HEK293 (cell line): ENCODE data around the gene GDE1.

Experiments used
- FEZF1 ChIP-seq: fragments of 450-650 bp; formaldehyde crosslinking; IDR thresholded peaks from 2 replicates; pipeline ENCODE4 v1.5.1; 2016; ENCODE audit warnings: missing biosample characterization, missing genetic modification characterization
- INSM2 ChIP-seq: fragments of 450-650 bp; formaldehyde crosslinking; IDR thresholded peaks from 2 replicates; pipeline ENCODE4 v1.5.1; 2016; ENCODE audit warnings: missing biosample characterization, missing genetic modification characterization
- OSR2 ChIP-seq: fragments of 450-650 bp; formaldehyde crosslinking; IDR thresholded peaks from 2 replicates; pipeline ENCODE4 v1.5.1; 2016; ENCODE audit warnings: missing biosample characterization, missing genetic modification characterization
- PBX3 ChIP-seq: sonication (generic); formaldehyde crosslinking; IDR thresholded peaks from 2 replicates; pipeline ENCODE4 v1.8.1; 2022; ENCODE audit warnings: mild to moderate bottlenecking, moderate library complexity, missing genetic modification reagents
- SP3 ChIP-seq: fragments of 450-650 bp; formaldehyde crosslinking; IDR thresholded peaks from 2 replicates; pipeline ENCODE4 v1.5.1; 2016; ENCODE audit warnings: missing biosample characterization, missing genetic modification characterization
- TSHZ1 ChIP-seq: fragments of 450-650 bp; formaldehyde crosslinking; IDR thresholded peaks from 2 replicates; pipeline ENCODE4 v1.5.1; 2016; ENCODE audit warnings: missing biosample characterization, missing genetic modification characterization, borderline replicate concordance
- ZNF10 ChIP-seq: fragments of 450-650 bp; formaldehyde crosslinking; IDR thresholded peaks from 2 replicates; pipeline ENCODE4 v1.5.1; 2017; ENCODE audit warnings: missing biosample characterization, missing genetic modification characterization
- ZNF112 ChIP-seq: fragments of 450-650 bp; formaldehyde crosslinking; IDR thresholded peaks from 2 replicates; pipeline ENCODE4 v1.5.0; 2017; ENCODE audit warnings: missing biosample characterization, missing genetic modification characterization
- ZNF133 ChIP-seq: fragments of 450-650 bp; formaldehyde crosslinking; IDR thresholded peaks from 2 replicates; pipeline ENCODE4 v1.5.1; 2016; ENCODE audit warnings: missing biosample characterization, missing genetic modification characterization
- ZNF148 ChIP-seq: fragments of 450-650 bp; formaldehyde crosslinking; IDR thresholded peaks from 2 replicates; pipeline ENCODE4 v1.5.0; 2017; ENCODE audit warnings: missing biosample characterization, missing genetic modification characterization, borderline replicate concordance
- ZNF23 ChIP-seq: fragments of 450-650 bp; formaldehyde crosslinking; IDR thresholded peaks from 2 replicates; pipeline ENCODE4 v1.5.1; 2016; ENCODE audit warnings: missing biosample characterization, missing genetic modification characterization, borderline replicate concordance
- ZNF26 ChIP-seq: fragments of 450-650 bp; formaldehyde crosslinking; IDR thresholded peaks from 2 replicates; pipeline ENCODE4 v1.5.1; 2016; ENCODE audit warnings: missing biosample characterization, missing genetic modification characterization
- ZNF292 ChIP-seq: fragments of 450-650 bp; formaldehyde crosslinking; IDR thresholded peaks from 2 replicates; pipeline ENCODE4 v1.5.1; 2016; ENCODE audit warnings: low read depth, missing biosample characterization, missing genetic modification characterization, borderline replicate concordance
- ZNF513 ChIP-seq: fragments of 450-650 bp; IDR thresholded peaks from 2 replicates; pipeline ENCODE4 v1.5.1; 2018; ENCODE audit warnings: missing biosample characterization, missing genetic modification characterization
- ZNF548 ChIP-seq: fragments of 450-650 bp; formaldehyde crosslinking; IDR thresholded peaks from 2 replicates; pipeline ENCODE4 v1.5.1; 2016; ENCODE audit warnings: missing biosample characterization, missing genetic modification characterization
- ZNF585B ChIP-seq: fragments of 450-650 bp; formaldehyde crosslinking; IDR thresholded peaks from 2 replicates; pipeline ENCODE4 v1.5.1; 2016; ENCODE audit warnings: missing biosample characterization, missing genetic modification characterization
- ZNF596 ChIP-seq: fragments of 450-650 bp; IDR thresholded peaks from 2 replicates; pipeline ENCODE4 v1.5.0; 2018; ENCODE audit warnings: missing biosample characterization, mild to moderate bottlenecking, missing genetic modification characterization, moderate library complexity
- ZNF600 ChIP-seq: fragments of 450-650 bp; formaldehyde crosslinking; IDR thresholded peaks from 2 replicates; pipeline ENCODE4 v1.5.1; 2016; ENCODE audit warnings: missing biosample characterization, missing genetic modification characterization
- ZNF623 ChIP-seq: fragments of 450-650 bp; formaldehyde crosslinking; IDR thresholded peaks from 2 replicates; pipeline ENCODE4 v1.5.1; 2016; ENCODE audit warnings: missing biosample characterization, missing genetic modification characterization
- ZNF654 ChIP-seq: fragments of 450-650 bp; formaldehyde crosslinking; IDR thresholded peaks from 2 replicates; pipeline ENCODE4 v1.5.1; 2016; ENCODE audit warnings: low read depth, missing biosample characterization, missing genetic modification characterization
- ZNF658 ChIP-seq: fragments of 450-650 bp; formaldehyde crosslinking; IDR thresholded peaks from 2 replicates; pipeline ENCODE4; 2016; ENCODE audit warnings: missing biosample characterization, missing genetic modification characterization
- ZNF664 ChIP-seq: fragments of 450-650 bp; formaldehyde crosslinking; IDR thresholded peaks from 2 replicates; pipeline ENCODE4 v1.5.1; 2016; ENCODE audit warnings: missing biosample characterization, missing genetic modification characterization
- ZNF837 ChIP-seq: fragments of 450-650 bp; formaldehyde crosslinking; IDR thresholded peaks from 2 replicates; pipeline ENCODE4 v1.5.1; 2016; ENCODE audit warnings: missing biosample characterization, missing genetic modification characterization
- ZSCAN18 ChIP-seq: fragments of 450-650 bp; formaldehyde crosslinking; IDR thresholded peaks from 2 replicates; pipeline ENCODE4 v1.5.1; 2016; ENCODE audit warnings: missing biosample characterization, missing genetic modification characterization
- ZSCAN23 ChIP-seq: fragments of 450-650 bp; formaldehyde crosslinking; IDR thresholded peaks from 2 replicates; pipeline ENCODE4 v1.5.1; 2016; ENCODE audit warnings: missing biosample characterization, missing genetic modification characterization
- ZXDB ChIP-seq: fragments of 450-650 bp; formaldehyde crosslinking; IDR thresholded peaks from 2 replicates; pipeline ENCODE4 v1.5.1; 2016; ENCODE audit warnings: missing biosample characterization, missing genetic modification characterization
- TF ChIP-seq, protein P1 (sequence below): fragments of 450-650 bp; formaldehyde crosslinking; optimal IDR thresholded peaks from 2 replicates; pipeline ENCODE3; 2016; ENCODE audit warnings: missing biosample characterization, mild to moderate bottlenecking, missing genetic modification characterization

GDE1 gene

DNA sequence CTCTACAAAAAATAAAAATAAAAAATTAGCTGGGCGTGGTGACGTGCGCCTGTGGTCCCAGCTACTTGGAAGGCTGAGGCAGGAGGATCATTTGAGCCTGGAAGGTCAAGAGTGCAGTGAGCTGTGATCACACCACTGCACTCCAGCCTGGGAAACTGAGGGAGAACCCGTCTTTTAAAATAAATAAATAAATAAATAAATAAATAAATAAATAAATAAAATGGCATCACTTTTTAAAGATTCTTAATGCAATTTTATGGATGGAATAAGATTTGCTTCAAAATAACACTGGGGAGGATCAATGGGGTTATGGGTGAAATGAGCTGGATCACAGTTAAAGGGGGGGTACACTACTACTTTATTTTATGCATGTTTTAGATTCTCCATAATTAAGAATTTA lies 14.9 kb downstream of the GDE1 start (continued):
- TF ChIP-seq ZNF600 (tag by site-specific recombination) (no peak), ZNF26 (tag by site-specific recombination) (no peak), ZNF654 (tag by site-specific recombination) (peak; percentile 48), ZSCAN18 (tag by site-specific recombination) (no peak), ZNF148 (tag by site-specific recombination) (no peak), PBX3 (no peak), ZNF548 (tag by site-specific recombination) (no peak), ZNF23 (no peak), TSHZ1 (tag by site-specific recombination) (no peak), ZNF837 (no peak), INSM2 (no peak), ZXDB (tag by site-specific recombination) (peak; percentile 66), ZNF623 (peak; percentile 75), SP3 (tag by site-specific recombination) (no peak), ZNF133 (tag by site-specific recombination) (no peak), FEZF1 (tag by site-specific recombination) (no peak), ZNF10 (tag by site-specific recombination) (no peak), ZNF513 (tag by site-specific recombination) (no peak), ZNF585B (tag by site-specific recombination) (no peak), ZNF658 (tag by site-specific recombination) (no peak), ZNF664 (tag by site-specific recombination) (0 out of 2 replicates have a peak, but pooled peaks have one; percentile 23), ZNF292 (tag by site-specific recombination) (no peak), ZNF596 (tag by site-specific recombination) (no peak), ZSCAN23 (tag by site-specific recombination) (no peak), ZNF112 (tag by site-specific recombination) (no peak), OSR2 (no peak)
- TF ChIP-seq, protein P1, sequence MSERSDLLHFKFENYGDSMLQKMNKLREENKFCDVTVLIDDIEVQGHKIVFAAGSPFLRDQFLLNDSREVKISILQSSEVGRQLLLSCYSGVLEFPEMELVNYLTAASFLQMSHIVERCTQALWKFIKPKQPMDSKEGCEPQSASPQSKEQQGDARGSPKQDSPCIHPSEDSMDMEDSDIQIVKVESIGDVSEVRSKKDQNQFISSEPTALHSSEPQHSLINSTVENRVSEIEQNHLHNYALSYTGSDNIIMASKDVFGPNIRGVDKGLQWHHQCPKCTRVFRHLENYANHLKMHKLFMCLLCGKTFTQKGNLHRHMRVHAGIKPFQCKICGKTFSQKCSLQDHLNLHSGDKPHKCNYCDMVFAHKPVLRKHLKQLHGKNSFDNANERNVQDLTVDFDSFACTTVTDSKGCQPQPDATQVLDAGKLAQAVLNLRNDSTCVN (tag by site-specific recombination): no peak
- TF ChIP-seq, all 188 proteins: peak for 23
